SK-N-SH (cell line): ENCODE results near the gene LRP2BP. TPM values are rescaled to one million over a fixed set of nuclear protein-coding genes. Genes with fewer than 3 reads are reported as not detected.

Source experiments
- CTCF ChIA-PET: fragments of 300-600, 350-600 bp; formaldehyde crosslinking; extraction: SDS; loops from one replicate; lab custom pipeline; 2021; lab: Yijun Ruan, JAX
- POLR2A ChIA-PET: fragments of 350-600 bp; sonication (Branson Sonifier 250); formaldehyde crosslinking; extraction: SDS; loops from one replicate; lab custom pipeline; 2020; ENCODE audit warnings: antibody characterized with exemption, inconsistent platforms; lab: Yijun Ruan, JAX
- DNase-seq: peaks from one replicate; pipeline ENCODE4 v3.0.0; 2012
- H2AFZ ChIP-seq: fragments of 200-600 bp; sonication (generic); 2 replicates; pipeline ENCODE4 v1.8.1; 2016; ENCODE audit warnings: antibody characterized with exemption, mild to moderate bottlenecking, low read depth
- H3F3A ChIP-seq: fragments of 200-600 bp; sonication (generic); replicated peaks from 2 replicates; pipeline ENCODE3; 2016; ENCODE audit warnings: antibody characterized with exemption, mild to moderate bottlenecking; ENCODE audit not compliant: insufficient read depth
- H3K27ac ChIP-seq, 2 experiments: fragments of 200-500 bp in 1 of 2; fragments of 200-600 bp in 1 of 2; sonication (Bioruptor generic) in 1 of 2; sonication (generic), shearing (Covaris generic) in 1 of 2; 2 replicates each; pipeline versions ENCODE4 v1.5.1 to v1.6.1; 2014 to 2016; ENCODE audit warnings: low read depth in 2 of 2, inconsistent platforms in 1 of 2, low read length in 1 of 2, mild to moderate bottlenecking in 1 of 2, mixed read lengths in 1 of 2
- H3K27me3 ChIP-seq: fragments of 200-600 bp; sonication (generic), shearing (Covaris generic); 2 replicates; pipeline ENCODE4 v1.6.1; 2016; ENCODE audit warnings: mixed run types; ENCODE audit not compliant: insufficient read depth
- H3K36me3 ChIP-seq, 2 experiments: fragments of 200-500 bp in 1 of 2; fragments of 200-600 bp in 1 of 2; sonication (Bioruptor generic) in 1 of 2; sonication (generic) in 1 of 2; replicated peaks in 1 of 2; 2 replicates each; pipeline versions ENCODE3 to v1.5.1; 2014 to 2016; ENCODE audit warnings: low read length in 1 of 2, mild to moderate bottlenecking in 1 of 2; ENCODE audit not compliant: insufficient read depth in 2 of 2, control insufficient read depth in 1 of 2
- H3K4me1 ChIP-seq, 2 experiments: fragments of 200-500 bp in 1 of 2; fragments of 200-600 bp in 1 of 2; sonication (Bioruptor generic) in 1 of 2; sonication (generic), shearing (Covaris generic) in 1 of 2; 2 replicates each; pipeline versions ENCODE4 v1.5.1 to v1.6.1; 2014 to 2016; ENCODE audit warnings: low read depth in 1 of 2, low read length in 1 of 2, mixed run types in 1 of 2; ENCODE audit not compliant: insufficient read depth in 2 of 2, control insufficient read depth in 1 of 2
- H3K4me2 ChIP-seq: fragments of 200-600 bp; sonication (generic), shearing (Covaris generic); 2 replicates; pipeline ENCODE4 v1.6.1; 2017; ENCODE audit warnings: mixed run types
- H3K4me3 ChIP-seq, 2 experiments: fragments of 200-500 bp in 1 of 2; fragments of 200-600 bp in 1 of 2; sonication (Bioruptor generic) in 1 of 2; sonication (generic), shearing (Covaris generic) in 1 of 2; 2 replicates each; pipeline versions ENCODE4 v1.5.1 to v1.8.1; 2014 to 2016; ENCODE audit warnings: low read depth in 2 of 2, inconsistent platforms in 1 of 2, low read length in 1 of 2, mild to moderate bottlenecking in 1 of 2, mixed read lengths in 1 of 2, moderate library complexity in 1 of 2
- H3K79me2 ChIP-seq: fragments of 200-600 bp; sonication (generic); 2 replicates; pipeline ENCODE4 v1.8.1; 2017; ENCODE audit warnings: mild to moderate bottlenecking; ENCODE audit not compliant: insufficient read depth
- H3K9ac ChIP-seq: fragments of 200-600 bp; sonication (generic); 2 replicates; pipeline ENCODE4 v1.6.1; 2017; ENCODE audit warnings: mixed run types
- H3K9me2 ChIP-seq: fragments of 200-600 bp; sonication (generic); 2 replicates; pipeline ENCODE4 v1.6.1; 2017; ENCODE audit warnings: mixed run types
- H3K9me3 ChIP-seq: fragments of 200-600 bp; sonication (generic); 2 replicates; pipeline ENCODE4 v1.6.1; 2017; ENCODE audit warnings: mixed run types, mild to moderate bottlenecking, moderate library complexity
- H4K20me1 ChIP-seq: fragments of 200-600 bp; sonication (generic); 2 replicates; pipeline ENCODE4 v1.6.1; 2017; ENCODE audit warnings: mild to moderate bottlenecking, mixed run types; ENCODE audit not compliant: insufficient read depth
- ELF1 ChIP-seq: IDR thresholded peaks from 2 replicates; pipeline ENCODE4 v1.4.0; 2012
- EP300 ChIP-seq, 2 experiments: IDR thresholded peaks; 2 replicates each; pipeline versions ENCODE4 v1.4.0 to v1.6.1; 2012; ENCODE audit warnings: borderline replicate concordance in 1 of 2, low read depth in 1 of 2, low read length in 1 of 2
- FOSL2 ChIP-seq: IDR thresholded peaks from 2 replicates; pipeline ENCODE4 v1.4.0; 2012; ENCODE audit warnings: low read depth, mild to moderate bottlenecking, moderate library complexity, borderline replicate concordance
- FOXJ3 ChIP-seq: sonication (generic); formaldehyde crosslinking; IDR thresholded peaks from 2 replicates; pipeline ENCODE4 v1.5.1; 2020; ENCODE audit warnings: mild to moderate bottlenecking, missing genetic modification reagents
- GABPA ChIP-seq: IDR thresholded peaks from 2 replicates; pipeline ENCODE4 v1.4.0; 2012; ENCODE audit warnings: low read depth, mild to moderate bottlenecking
- JUND ChIP-seq: IDR thresholded peaks from 2 replicates; pipeline ENCODE4 v1.4.0; 2012
- MEF2A ChIP-seq: IDR thresholded peaks from 2 replicates; pipeline ENCODE4 v1.4.0; 2012; ENCODE audit warnings: low read depth, borderline replicate concordance
- NRF1 ChIP-seq: IDR thresholded peaks from 2 replicates; pipeline ENCODE4 v1.6.1; 2012; ENCODE audit warnings: low read depth, mild to moderate bottlenecking, low read length
- RAD21 ChIP-seq: IDR thresholded peaks from 2 replicates; pipeline ENCODE4 v1.6.1; 2012; ENCODE audit warnings: mild to moderate bottlenecking, low read length
- RCOR1 ChIP-seq: fragments of 150-350 bp; IDR thresholded peaks from 2 replicates; pipeline ENCODE4 v1.6.1; 2017; ENCODE audit warnings: antibody characterized with exemption, low read length
- REST ChIP-seq: IDR thresholded peaks from 2 replicates; pipeline ENCODE4 v1.6.1; 2012; ENCODE audit warnings: mild to moderate bottlenecking, low read depth, low read length, moderate library complexity
- SMC3 ChIP-seq: IDR thresholded peaks from 2 replicates; pipeline ENCODE4 v1.6.1; 2012; ENCODE audit warnings: low read depth, low read length, improper control_type of control experiment
- TAF1 ChIP-seq: IDR thresholded peaks from 2 replicates; pipeline ENCODE4 v1.6.1; 2012; ENCODE audit warnings: low read depth, mild to moderate bottlenecking, low read length, moderate library complexity, borderline replicate concordance
- TCF12 ChIP-seq: IDR thresholded peaks from 2 replicates; pipeline ENCODE4 v1.4.0; 2012
- TEAD4 ChIP-seq: IDR thresholded peaks from 2 replicates; pipeline ENCODE4 v1.4.0; 2012; ENCODE audit warnings: mild to moderate bottlenecking, borderline replicate concordance; ENCODE audit not compliant: insufficient read depth
- YY1 ChIP-seq: IDR thresholded peaks from 2 replicates; pipeline ENCODE4 v1.4.0; 2012; ENCODE audit warnings: low read depth, mild to moderate bottlenecking
- WGBS: methylation state at CpG from one replicate; pipeline ENCODE4 v1.1.6; 2017; ENCODE audit warnings: low lambda C conversion rate; 5-methylcytosine and 5-hydroxymethylcytosine counted together
- polyA plus RNA-seq, 3 experiments: library from polyadenylated mRNA; depleted of rRNA; stranded (reverse); fragments of >200 nt; gene quantifications; 2 replicates each; pipeline ENCODE4 v1.2.3, GENCODE V29; 2012
- TF ChIP-seq, protein P1 (sequence below): fragments of 150-350 bp; IDR thresholded peaks from 2 replicates; pipeline ENCODE4 v1.6.1; 2016; ENCODE audit warnings: mild to moderate bottlenecking, low read depth, low read length
- TF ChIP-seq, protein P2 (sequence below): IDR thresholded peaks from 2 replicates; pipeline ENCODE4 v1.4.0; 2012; ENCODE audit warnings: low read depth, borderline replicate concordance

The LRP2BP gene
- polyA plus RNA-seq, 1 of the 3 experiments (the other 2 are of a cell fraction) = 0.30 TPM

GRCh38 chr4:185332575-185333464, 62.9 kb downstream of the LRP2BP start:
- CTCF ChIA-PET = no interaction called here
- Histone ChIP-seq H3K4me1 (peaks cover 0 to 2% of the 10 kb centered on the region in 2 experiments; a peak in 1 of 4 replicates), H4K20me1 (no peaks in the 10 kb centered on the region), H3K4me2 (no peak overlapping the region), H3F3A (peaks cover 24% of the 10 kb centered on the region), H2AFZ (no peak overlapping the region), H3K9me3 (no peaks in the 10 kb centered on the region), H3K9me2 (no peaks in the 10 kb centered on the region), H3K27ac (peak overlapping the region in 1 of 2 experiments; percentile 44; a peak in 1 of 4 replicates), H3K27me3 (no peaks in the 10 kb centered on the region), H3K9ac (no peak overlapping the region), H3K79me2 (peaks cover 14% of the 10 kb centered on the region; the same call in 1 of the 2 replicates), H3K36me3 (peaks cover 0 to 31% of the 10 kb centered on the region in 2 experiments), H3K4me3 (no peak overlapping the region)
- WGBS = 97% methylated on average over 3 of the region's 3 CpGs
- no peak for DNase-seq
- TF ChIP-seq TEAD4 = no peak
- TF ChIP-seq GABPA = no peak
- no peak for TF ChIP-seq JUND
- no peak for TF ChIP-seq NRF1
- TF ChIP-seq MEF2A = no peak
- no peak for TF ChIP-seq TCF12
- no peak for TF ChIP-seq FOSL2
- TF ChIP-seq RAD21 = no peak
- TF ChIP-seq FOXJ3 (CRISPR knock-in tag) = no peak
- no peak for TF ChIP-seq YY1
- TF ChIP-seq EP300 (IDR thresholded peaks at IDR 0.05; ENCODE audit: borderline replicate concordance in 1 of 2, low read depth in 1 of 2, low read length in 1 of 2) = no peak
- TF ChIP-seq SMC3 = no peak
- TF ChIP-seq, protein P1, sequence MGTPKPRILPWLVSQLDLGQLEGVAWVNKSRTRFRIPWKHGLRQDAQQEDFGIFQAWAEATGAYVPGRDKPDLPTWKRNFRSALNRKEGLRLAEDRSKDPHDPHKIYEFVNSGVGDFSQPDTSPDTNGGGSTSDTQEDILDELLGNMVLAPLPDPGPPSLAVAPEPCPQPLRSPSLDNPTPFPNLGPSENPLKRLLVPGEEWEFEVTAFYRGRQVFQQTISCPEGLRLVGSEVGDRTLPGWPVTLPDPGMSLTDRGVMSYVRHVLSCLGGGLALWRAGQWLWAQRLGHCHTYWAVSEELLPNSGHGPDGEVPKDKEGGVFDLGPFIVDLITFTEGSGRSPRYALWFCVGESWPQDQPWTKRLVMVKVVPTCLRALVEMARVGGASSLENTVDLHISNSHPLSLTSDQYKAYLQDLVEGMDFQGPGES = no peak
- no peak for TF ChIP-seq REST
- no peak for TF ChIP-seq RCOR1
- TF ChIP-seq, protein P2, sequence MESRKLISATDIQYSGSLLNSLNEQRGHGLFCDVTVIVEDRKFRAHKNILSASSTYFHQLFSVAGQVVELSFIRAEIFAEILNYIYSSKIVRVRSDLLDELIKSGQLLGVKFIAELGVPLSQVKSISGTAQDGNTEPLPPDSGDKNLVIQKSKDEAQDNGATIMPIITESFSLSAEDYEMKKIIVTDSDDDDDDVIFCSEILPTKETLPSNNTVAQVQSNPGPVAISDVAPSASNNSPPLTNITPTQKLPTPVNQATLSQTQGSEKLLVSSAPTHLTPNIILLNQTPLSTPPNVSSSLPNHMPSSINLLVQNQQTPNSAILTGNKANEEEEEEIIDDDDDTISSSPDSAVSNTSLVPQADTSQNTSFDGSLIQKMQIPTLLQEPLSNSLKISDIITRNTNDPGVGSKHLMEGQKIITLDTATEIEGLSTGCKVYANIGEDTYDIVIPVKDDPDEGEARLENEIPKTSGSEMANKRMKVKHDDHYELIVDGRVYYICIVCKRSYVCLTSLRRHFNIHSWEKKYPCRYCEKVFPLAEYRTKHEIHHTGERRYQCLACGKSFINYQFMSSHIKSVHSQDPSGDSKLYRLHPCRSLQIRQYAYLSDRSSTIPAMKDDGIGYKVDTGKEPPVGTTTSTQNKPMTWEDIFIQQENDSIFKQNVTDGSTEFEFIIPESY = no peak
- no peak for TF ChIP-seq ELF1
- TF ChIP-seq TAF1 = no peak
- POLR2A ChIA-PET = no interaction called here
